Adipocyte (in vitro differentiated cells): ENCODE measurements around the gene DCT.
"Not testable (repeated sequence)": the region's sequence is repeated elsewhere in the genome, so short reads cannot be mapped to it uniquely, and the experiment has no call there.

Source experiments
- DNase-seq: peaks from one replicate; pipeline ENCODE4 v3.0.0-alpha.2; 2015; ENCODE audit warnings: low read depth
- H3K27me3 ChIP-seq: replicated peaks from 2 replicates; pipeline ENCODE4 v1.7.0; 2013; ENCODE audit warnings: mild to moderate bottlenecking, low read length, moderate library complexity; ENCODE audit not compliant: control insufficient read depth, insufficient read depth
- H3K36me3 ChIP-seq: 2 replicates; pipeline ENCODE4 v1.7.0; 2013; ENCODE audit warnings: low read length, mild to moderate bottlenecking, moderate library complexity; ENCODE audit not compliant: control insufficient read depth, insufficient read depth, severe bottlenecking
- H3K4me1 ChIP-seq: 2 replicates; pipeline ENCODE4 v1.7.0; 2013; ENCODE audit warnings: mild to moderate bottlenecking, low read length, moderate library complexity; ENCODE audit not compliant: control insufficient read depth, insufficient read depth
- H3K4me3 ChIP-seq: 2 replicates; pipeline ENCODE4 v1.7.0; 2013; ENCODE audit warnings: mild to moderate bottlenecking, low read length, moderate library complexity
- H3K9ac ChIP-seq: 2 replicates; pipeline ENCODE4 v1.7.0; 2013; ENCODE audit warnings: mild to moderate bottlenecking, low read length, moderate library complexity
- H3K9me3 ChIP-seq: 2 replicates; pipeline ENCODE4 v1.7.0; 2013; ENCODE audit warnings: mild to moderate bottlenecking, low read length, moderate library complexity; ENCODE audit not compliant: control insufficient read depth

Gene DCT

GRCh38 chr13:94479616-94480015, at the start of gene DCT:
DCT (minus strand) TSS chr13:94479682; CDS start chr13:94479255, 427 bp downstream.
- Histone ChIP-seq H3K9me3 (no peaks in the 10 kb centered on the region), H3K4me1 (peaks cover 24% of the 10 kb centered on the region), H3K4me3 (no peak within 1 kb of the TSS), H3K27me3 (no peaks in the 10 kb centered on the region), H3K36me3 (no peaks in the 10 kb centered on the region), H3K9ac (no peak within 1 kb of the TSS)
- no peak for DNase-seq

- not testable (repeated sequence) for H3K9ac ChIP-seq, H3K9me3 ChIP-seq, H3K4me1 ChIP-seq, DNase-seq, H3K36me3 ChIP-seq, H3K27me3 ChIP-seq, H3K4me3 ChIP-seq
These were observed 47.5 kb upstream of the DCT start for GRCh38 chr13:94526956-94527355.

- no peak for DNase-seq
- H3K4me3 ChIP-seq, result no peak overlapping the region
- H3K9me3 ChIP-seq, result no peaks in the 10 kb centered on the region
- no peaks in the 10 kb centered on the region for H3K27me3 ChIP-seq
- no peak overlapping the region for H3K9ac ChIP-seq
- no peaks in the 10 kb centered on the region for H3K36me3 ChIP-seq
- no peaks in the 10 kb centered on the region for H3K4me1 ChIP-seq
These were observed 46.3 kb upstream of the DCT start for GRCh38 chr13:94525781-94526180.

GRCh38 chr13:94524407-94524806, 44.9 kb upstream of the DCT start:
- Histone ChIP-seq H3K4me1 (no peaks in the 10 kb centered on the region), H3K27me3 (no peaks in the 10 kb centered on the region), H3K36me3 (no peaks in the 10 kb centered on the region), H3K4me3 (no peak overlapping the region), H3K9me3 (no peaks in the 10 kb centered on the region), H3K9ac (no peak overlapping the region)
- no peak for DNase-seq

GRCh38 chr13:94520001-94520400, 40.5 kb upstream of the DCT start:
- Histone ChIP-seq H3K9me3 (peaks cover 8% of the 10 kb centered on the region), H3K9ac (no peak overlapping the region), H3K4me1 (no peaks in the 10 kb centered on the region), H3K36me3 (no peaks in the 10 kb centered on the region), H3K27me3 (peaks cover 3% of the 10 kb centered on the region), H3K4me3 (no peak overlapping the region)
- DNase-seq, result no peak

- Histone ChIP-seq H3K36me3 (no peaks in the 10 kb centered on the region), H3K4me3 (no peak overlapping the region), H3K9ac (no peak overlapping the region), H3K4me1 (no peaks in the 10 kb centered on the region), H3K9me3 (peaks cover 8% of the 10 kb centered on the region), H3K27me3 (peaks cover 9% of the 10 kb centered on the region)
- no peak for DNase-seq
These were observed 37.0 kb upstream of the DCT start for GRCh38 chr13:94516456-94516855.

GRCh38 chr13:94515911-94516310, 36.4 kb upstream of the DCT start:
- H3K9me3 ChIP-seq, result peaks cover 8% of the 10 kb centered on the region
- no peak overlapping the region for H3K9ac ChIP-seq
- no peaks in the 10 kb centered on the region for H3K36me3 ChIP-seq
- H3K4me1 ChIP-seq, result no peaks in the 10 kb centered on the region
- H3K27me3 ChIP-seq, result peaks cover 9% of the 10 kb centered on the region
- DNase-seq, result no peak
- H3K4me3 ChIP-seq, result no peak overlapping the region

GRCh38 chr13:94515374-94515773, 35.9 kb upstream of the DCT start:
- Histone ChIP-seq H3K4me1 (no peaks in the 10 kb centered on the region), H3K9me3 (peaks cover 8% of the 10 kb centered on the region), H3K4me3 (no peak overlapping the region), H3K27me3 (peaks cover 9% of the 10 kb centered on the region), H3K9ac (no peak overlapping the region), H3K36me3 (no peaks in the 10 kb centered on the region)
- no peak for DNase-seq

GRCh38 chr13:94513026-94513425, 33.5 kb upstream of the DCT start:
- peaks cover 8% of the 10 kb centered on the region for H3K9me3 ChIP-seq
- DNase-seq, result no peak

GRCh38 chr13:94505730-94506129, 26.2 kb upstream of the DCT start:
- no peaks in the 10 kb centered on the region for H3K4me1 ChIP-seq
- peaks cover 7% of the 10 kb centered on the region for H3K27me3 ChIP-seq
- no peak for DNase-seq
- H3K9me3 ChIP-seq, result peaks cover 9% of the 10 kb centered on the region
- no peak overlapping the region for H3K4me3 ChIP-seq
- no peak overlapping the region for H3K9ac ChIP-seq
- no peaks in the 10 kb centered on the region for H3K36me3 ChIP-seq

More at GRCh38 chr13:94513026-94513425, 33.5 kb upstream of the DCT start:
- Histone ChIP-seq H3K4me3 (no peak overlapping the region), H3K4me1 (no peaks in the 10 kb centered on the region), H3K9ac (no peak overlapping the region), H3K36me3 (no peaks in the 10 kb centered on the region), H3K27me3 (peaks cover 9% of the 10 kb centered on the region)

GRCh38 chr13:94503851-94504250, 24.4 kb upstream of the DCT start:
- Histone ChIP-seq H3K9me3 (peaks cover 9% of the 10 kb centered on the region), H3K27me3 (peaks cover 7% of the 10 kb centered on the region), H3K4me1 (no peaks in the 10 kb centered on the region), H3K9ac (no peak overlapping the region), H3K36me3 (no peaks in the 10 kb centered on the region), H3K4me3 (no peak overlapping the region)
- no peak for DNase-seq

- H3K27me3 ChIP-seq, DNase-seq: not testable (repeated sequence)
These were observed 19.3 kb upstream of the DCT start for GRCh38 chr13:94498831-94499230.

More at GRCh38 chr13:94498831-94499230, 19.3 kb upstream of the DCT start:
- H3K4me1 ChIP-seq, H3K36me3 ChIP-seq, H3K9me3 ChIP-seq, H3K4me3 ChIP-seq, H3K9ac ChIP-seq: not testable (repeated sequence)
